ENCODE measurements around the gene MED4. TPM values are rescaled to one million over a fixed set of nuclear protein-coding genes. Genes with fewer than 3 reads are reported as not detected.
"Not testable (repeated sequence)": the region's sequence is repeated elsewhere in the genome, so short reads cannot be mapped to it uniquely, and the experiment has no call there.

Gene MED4
- total RNA-seq, 2 donors from 2014 or later = 14.0 to 16.8 TPM

DNA sequence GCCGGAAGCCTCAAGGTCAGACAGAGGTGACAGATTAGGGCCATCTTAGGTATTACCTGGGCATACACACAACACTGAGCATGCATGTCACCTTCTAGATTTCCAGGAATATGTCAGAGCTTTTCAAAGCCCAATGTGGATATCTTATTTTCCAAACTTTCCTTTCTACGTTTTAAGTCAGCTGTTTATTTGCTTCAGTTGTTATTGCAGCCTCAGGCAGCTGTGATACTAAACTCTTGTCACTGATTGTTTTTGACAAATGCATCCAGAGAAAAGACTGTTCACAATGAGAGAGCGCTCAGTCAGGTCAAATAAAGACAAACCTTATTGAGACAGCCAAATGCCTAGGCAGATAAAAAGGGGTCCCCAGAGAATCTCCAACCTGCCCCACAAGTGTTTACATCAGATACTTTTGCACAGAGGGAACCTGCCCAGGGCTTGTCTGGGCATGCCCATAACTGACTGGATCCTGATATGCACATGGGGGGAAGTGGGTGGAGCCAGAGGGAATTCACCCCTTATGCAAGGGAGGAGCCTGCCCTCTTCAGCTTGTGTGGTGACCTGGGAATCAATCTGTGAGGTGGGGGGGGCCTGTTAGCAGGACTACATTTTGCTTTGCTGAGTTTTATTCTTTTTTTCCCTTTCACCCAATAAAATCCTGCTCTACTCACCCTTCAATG is 28.5 kb downstream of the MED4 start:
- intact Hi-C loops (cut with DNase I) = no loop called here
- no peak for TF ChIP-seq POLR2A (IDR thresholded peaks at IDR 0.05)
- TF ChIP-seq, protein P1, sequence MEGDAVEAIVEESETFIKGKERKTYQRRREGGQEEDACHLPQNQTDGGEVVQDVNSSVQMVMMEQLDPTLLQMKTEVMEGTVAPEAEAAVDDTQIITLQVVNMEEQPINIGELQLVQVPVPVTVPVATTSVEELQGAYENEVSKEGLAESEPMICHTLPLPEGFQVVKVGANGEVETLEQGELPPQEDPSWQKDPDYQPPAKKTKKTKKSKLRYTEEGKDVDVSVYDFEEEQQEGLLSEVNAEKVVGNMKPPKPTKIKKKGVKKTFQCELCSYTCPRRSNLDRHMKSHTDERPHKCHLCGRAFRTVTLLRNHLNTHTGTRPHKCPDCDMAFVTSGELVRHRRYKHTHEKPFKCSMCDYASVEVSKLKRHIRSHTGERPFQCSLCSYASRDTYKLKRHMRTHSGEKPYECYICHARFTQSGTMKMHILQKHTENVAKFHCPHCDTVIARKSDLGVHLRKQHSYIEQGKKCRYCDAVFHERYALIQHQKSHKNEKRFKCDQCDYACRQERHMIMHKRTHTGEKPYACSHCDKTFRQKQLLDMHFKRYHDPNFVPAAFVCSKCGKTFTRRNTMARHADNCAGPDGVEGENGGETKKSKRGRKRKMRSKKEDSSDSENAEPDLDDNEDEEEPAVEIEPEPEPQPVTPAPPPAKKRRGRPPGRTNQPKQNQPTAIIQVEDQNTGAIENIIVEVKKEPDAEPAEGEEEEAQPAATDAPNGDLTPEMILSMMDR (IDR thresholded peaks at IDR 0.05) = no peak
- H3K36me3 ChIP-seq (replicated peaks in 1 of 2; ENCODE audit: insufficient read depth in 1 of 2, low read depth in 2 of 2) = peaks cover 2 to 4% of the 10 kb centered on the region in 2 donors

DNA sequence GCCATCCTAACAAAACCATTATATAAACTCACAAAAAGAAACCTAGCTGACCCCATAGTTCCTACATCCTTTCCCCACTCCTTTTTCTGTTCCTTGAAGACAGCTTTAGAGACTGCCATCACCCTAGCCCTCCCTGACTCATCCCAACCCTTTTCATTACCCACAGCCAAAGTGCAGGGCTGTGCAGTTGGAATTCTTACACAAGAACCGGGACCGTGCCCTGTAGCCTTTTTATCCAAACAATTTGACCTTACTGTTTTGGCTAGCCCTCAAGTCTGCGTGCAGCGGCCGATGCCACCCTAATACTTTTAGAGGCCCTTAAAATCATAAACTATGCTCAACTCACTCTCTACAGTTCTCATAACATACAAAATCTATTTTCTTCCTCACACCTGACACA is 35.0 kb downstream of the MED4 start:
- DNase-seq; H3K4me1 ChIP-seq; H3K36me3 ChIP-seq (replicated peaks in 1 of 2; ENCODE audit: insufficient read depth in 1 of 2, low read depth in 2 of 2); H3K4me3 ChIP-seq; intact Hi-C loops (cut with DNase I); H3K27me3 ChIP-seq; ATAC-seq; H3K27ac ChIP-seq; H3K9me3 ChIP-seq: not testable (repeated sequence)
- 59 to 66% methylated on average over 5 of the region's 5 CpGs for WGBS, 2 donors

More for the DNA sequence above, 28.5 kb downstream of the MED4 start:
- H3K9me3 ChIP-seq = peaks cover 0 to 48% (median 0%) of the 10 kb centered on the region in 3 donors
- no peak overlapping the region for H3K4me3 ChIP-seq
- 96 to 97% methylated on average over 3 of the region's 3 CpGs for WGBS, 2 donors
- no peak overlapping the region for H3K27ac ChIP-seq
- H3K27me3 ChIP-seq = no peaks in the 10 kb centered on the region
- DNase-seq (no peak), ATAC-seq (no peak)
- no peaks in the 10 kb centered on the region for H3K4me1 ChIP-seq

DNA sequence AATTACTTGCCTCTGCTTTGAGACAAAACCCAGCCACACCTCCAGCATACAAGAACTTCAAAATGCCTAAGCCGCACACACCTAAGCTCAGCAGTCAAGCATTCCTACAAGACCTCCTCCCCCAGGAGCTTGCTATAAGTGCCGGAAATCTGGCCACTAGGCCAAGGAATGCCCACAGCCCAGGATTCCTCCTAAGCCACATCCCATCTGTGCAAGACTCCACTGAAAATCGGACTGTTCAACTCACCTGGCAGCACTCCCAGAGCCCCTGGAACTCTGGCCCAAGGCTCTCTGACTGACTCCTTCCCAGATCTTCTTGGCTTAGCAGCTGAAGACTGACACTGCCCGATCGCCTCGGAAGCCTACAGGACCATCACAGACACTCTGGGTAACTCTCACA is 36.4 kb downstream of the MED4 start:
- ATAC-seq; H3K4me3 ChIP-seq; DNase-seq; H3K36me3 ChIP-seq (replicated peaks in 1 of 2; ENCODE audit: insufficient read depth in 1 of 2, low read depth in 2 of 2); H3K4me1 ChIP-seq; H3K27ac ChIP-seq; intact Hi-C loops (cut with DNase I); H3K9me3 ChIP-seq; H3K27me3 ChIP-seq: not testable (repeated sequence)
- WGBS, 2 donors = 91 to 93% methylated on average over 6 of the region's 6 CpGs

DNA sequence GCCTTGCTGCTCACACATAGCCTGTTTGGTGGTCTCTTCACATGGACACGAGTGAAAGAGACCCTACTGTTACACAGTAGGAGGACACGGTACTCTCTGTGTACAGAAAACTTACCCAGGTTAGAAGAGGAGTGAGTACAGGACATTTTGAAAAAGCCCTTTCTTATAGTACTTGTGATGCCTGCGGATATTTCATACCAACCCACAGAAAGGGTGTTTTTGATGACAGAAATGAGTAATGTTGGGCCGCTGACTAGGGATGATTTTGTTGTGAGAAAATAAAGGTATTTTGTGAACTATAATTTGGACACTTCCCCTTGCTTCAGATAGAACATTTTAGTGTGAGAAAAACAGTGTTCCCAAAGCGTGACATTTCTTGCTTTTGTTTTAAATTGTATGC is 39.2 kb downstream of the MED4 start:
- no peak overlapping the region for H3K27ac ChIP-seq
- TF ChIP-seq, protein P1 (IDR thresholded peaks at IDR 0.05) = no peak
- no peak for TF ChIP-seq POLR2A (IDR thresholded peaks at IDR 0.05)
- no peak overlapping the region for H3K4me3 ChIP-seq
- no peaks in the 10 kb centered on the region for H3K36me3 ChIP-seq (replicated peaks in 1 of 2; ENCODE audit: insufficient read depth in 1 of 2, low read depth in 2 of 2)
- DNase-seq (no peak), ATAC-seq (no peak)
- H3K4me1 ChIP-seq = no peaks in the 10 kb centered on the region
- intact Hi-C loops (cut with DNase I) = no loop called here
- no peaks in the 10 kb centered on the region for H3K27me3 ChIP-seq
- WGBS, 2 donors = 88 to 92% methylated on average over 5 of the region's 5 CpGs
- H3K9me3 ChIP-seq = no peaks in the 10 kb centered on the region

DNA sequence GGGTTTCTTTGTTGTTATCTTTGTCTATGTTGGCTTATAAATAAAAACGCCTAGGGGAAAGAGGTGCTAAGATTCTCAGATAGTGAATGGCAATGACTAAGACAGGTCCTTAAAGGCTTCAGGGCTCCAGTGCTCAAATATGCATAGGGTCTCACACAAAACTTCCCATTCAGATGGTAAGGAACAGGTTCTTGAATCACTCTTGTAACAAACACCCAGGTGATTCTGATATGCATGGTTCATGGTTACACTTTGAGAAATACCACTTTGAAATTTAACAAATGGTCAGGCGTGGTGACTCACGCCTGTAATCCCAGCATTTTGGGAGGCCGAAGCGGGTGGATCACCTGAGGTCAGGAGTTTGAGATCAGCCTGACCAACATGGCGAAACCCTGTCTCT is 40.3 kb downstream of the MED4 start:
- H3K36me3 ChIP-seq (replicated peaks in 1 of 2; ENCODE audit: insufficient read depth in 1 of 2, low read depth in 2 of 2) = no peaks in the 10 kb centered on the region

More for the DNA sequence above, 40.3 kb downstream of the MED4 start:
- 90 to 92% methylated on average over 6 of the region's 6 CpGs for WGBS, 2 donors
- DNase-seq (no peak), ATAC-seq (no peak)
- Histone ChIP-seq H3K4me1 (no peaks in the 10 kb centered on the region), H3K27ac (no peak overlapping the region), H3K27me3 (no peaks in the 10 kb centered on the region), H3K9me3 (no peaks in the 10 kb centered on the region), H3K4me3 (no peak overlapping the region)
- TF ChIP-seq POLR2A (IDR thresholded peaks at IDR 0.05) = no peak
- TF ChIP-seq, protein P1 (IDR thresholded peaks at IDR 0.05) = no peak
- intact Hi-C loops (cut with DNase I) = no loop called here
